Ishikawa (cell line): ENCODE results near the gene DHCR7.

Source experiments
- CEBPB ChIP-seq: IDR thresholded peaks from 2 replicates; pipeline ENCODE4 v1.6.1; 2012
- CREB1 ChIP-seq: IDR thresholded peaks from 2 replicates; pipeline ENCODE4 v1.6.1; 2012; ENCODE audit warnings: low read depth
- EGR1 ChIP-seq: IDR thresholded peaks from 2 replicates; pipeline ENCODE4 v1.6.1; 2012
- EP300 ChIP-seq: IDR thresholded peaks from 2 replicates; pipeline ENCODE4 v1.6.1; 2012; ENCODE audit warnings: borderline replicate concordance
- FOXM1 ChIP-seq: IDR thresholded peaks from 2 replicates; pipeline ENCODE4 v1.6.1; 2012; ENCODE audit warnings: low read depth, borderline replicate concordance
- MAX ChIP-seq: IDR thresholded peaks from 2 replicates; pipeline ENCODE4 v1.6.1; 2012
- NFIC ChIP-seq: IDR thresholded peaks from 2 replicates; pipeline ENCODE4 v1.6.1; 2012
- RAD21 ChIP-seq: IDR thresholded peaks from 2 replicates; pipeline ENCODE4 v1.6.1; 2012; ENCODE audit warnings: low read depth
- REST ChIP-seq: IDR thresholded peaks from 2 replicates; pipeline ENCODE4 v1.6.1; 2012; ENCODE audit warnings: low read depth, mild to moderate bottlenecking
- TAF1 ChIP-seq: IDR thresholded peaks from 2 replicates; pipeline ENCODE4 v1.6.1; 2012; ENCODE audit warnings: low read depth, mild to moderate bottlenecking
- TCF12 ChIP-seq: IDR thresholded peaks from 2 replicates; pipeline ENCODE4 v1.6.1; 2012; ENCODE audit warnings: low read depth
- TEAD4 ChIP-seq: IDR thresholded peaks from 2 replicates; pipeline ENCODE4 v1.6.1; 2012
- YY1 ChIP-seq: IDR thresholded peaks from 2 replicates; pipeline ENCODE4 v1.6.1; 2012; ENCODE audit warnings: low read depth
- ZBTB7A ChIP-seq: IDR thresholded peaks from 2 replicates; pipeline ENCODE4 v1.6.1; 2012; ENCODE audit warnings: low read depth
- TF ChIP-seq, protein P1 (sequence below): IDR thresholded peaks from 2 replicates; pipeline ENCODE4 v1.6.1; 2012

Gene DHCR7

DNA sequence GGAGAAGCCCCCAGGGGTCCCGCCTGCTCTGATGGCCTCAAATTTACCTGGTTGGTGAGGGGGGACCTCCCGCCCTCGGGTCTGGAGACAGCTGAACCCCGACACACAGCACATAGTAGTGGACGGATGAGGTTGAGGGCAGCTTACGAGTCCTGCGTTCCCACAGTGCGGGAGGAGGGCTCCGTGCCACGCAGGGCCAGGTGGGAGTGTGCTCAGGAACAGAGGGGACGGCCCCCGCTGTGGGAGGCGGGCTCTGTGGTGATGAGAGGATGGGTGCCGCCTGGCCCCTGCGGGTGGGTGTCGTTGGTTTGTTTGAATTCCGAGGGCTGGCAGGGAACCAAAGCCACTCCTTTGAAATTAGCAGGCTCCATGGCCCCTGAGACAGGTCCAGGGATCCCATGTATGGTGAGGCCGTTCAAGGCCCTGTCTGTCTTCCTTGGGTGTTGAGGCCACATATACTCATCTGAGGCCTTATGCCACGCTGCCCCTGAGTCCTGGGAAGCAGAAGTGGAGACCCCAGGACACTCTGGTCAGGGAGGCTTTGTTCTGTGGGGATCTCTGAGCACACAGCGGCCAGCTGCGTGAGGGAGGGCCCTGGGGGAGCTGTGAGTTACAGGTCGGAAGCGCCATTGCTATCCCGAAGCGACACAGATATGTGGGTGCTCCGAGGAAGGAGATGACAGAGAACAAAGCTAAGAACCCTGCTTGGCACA lies 26.7 kb upstream of the DHCR7 start:
- no peak for TF ChIP-seq EGR1

- TF ChIP-seq NFIC (no peak), FOXM1 (no peak), EGR1 (no peak), ZBTB7A (no peak)
Measured at GRCh38 chr11:71474141-71474770, 26.1 kb upstream of the DHCR7 start.

GRCh38 chr11:71473793-71474080 lies 25.5 kb upstream of the DHCR7 start:
- TF ChIP-seq REST (no peak), TEAD4 (no peak), TCF12 (no peak), CREB1 (no peak)

DNA sequence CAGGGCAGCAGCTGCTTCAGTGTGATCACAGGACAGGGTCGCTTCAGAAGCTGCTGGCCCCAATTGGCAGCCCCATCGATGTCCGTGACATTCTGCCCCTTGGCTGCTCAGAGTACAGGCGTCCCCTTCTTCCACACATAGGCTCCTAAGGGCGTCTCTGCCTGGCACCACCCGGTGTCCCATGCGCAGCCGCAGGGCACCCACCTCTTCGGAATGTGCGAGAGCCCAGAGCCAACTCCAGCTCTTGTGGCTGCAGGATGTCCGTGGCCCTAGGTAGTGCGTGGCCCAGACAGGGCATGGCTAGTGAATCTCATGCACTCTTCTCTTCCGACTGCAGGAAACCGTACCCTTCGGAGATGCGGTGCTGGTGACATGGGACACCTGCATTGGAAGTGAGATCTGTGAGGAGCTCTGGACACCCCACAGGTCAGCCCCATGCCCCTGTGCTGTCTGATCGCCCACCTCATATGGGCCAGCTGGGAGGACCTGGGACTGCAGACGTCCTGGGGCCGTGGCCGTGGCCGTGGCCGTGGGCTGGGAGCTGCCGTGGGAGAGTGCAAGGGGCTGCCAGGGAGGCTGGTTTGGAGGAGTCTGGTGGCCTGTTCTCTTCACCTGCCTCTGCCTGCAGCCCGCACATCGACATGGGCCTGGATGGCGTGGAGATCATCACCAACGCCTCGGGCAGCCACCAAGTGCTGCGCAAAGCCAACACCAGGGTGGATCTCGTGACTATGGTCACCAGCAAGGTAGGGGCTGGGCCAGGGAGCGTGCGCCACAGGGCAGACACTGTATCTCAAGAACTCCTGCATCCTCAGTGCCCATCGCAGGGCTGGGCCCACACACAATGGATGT lies 25.0 kb upstream of the DHCR7 start:
- TF ChIP-seq EP300 (no peak), MAX (no peak), RAD21 (no peak), FOXM1 (no peak), TAF1 (no peak), YY1 (no peak), CREB1 (no peak), TCF12 (no peak), NFIC (no peak), ZBTB7A (no peak), CEBPB (no peak), REST (no peak), TEAD4 (no peak), EGR1 (no peak)
- TF ChIP-seq, protein P1, sequence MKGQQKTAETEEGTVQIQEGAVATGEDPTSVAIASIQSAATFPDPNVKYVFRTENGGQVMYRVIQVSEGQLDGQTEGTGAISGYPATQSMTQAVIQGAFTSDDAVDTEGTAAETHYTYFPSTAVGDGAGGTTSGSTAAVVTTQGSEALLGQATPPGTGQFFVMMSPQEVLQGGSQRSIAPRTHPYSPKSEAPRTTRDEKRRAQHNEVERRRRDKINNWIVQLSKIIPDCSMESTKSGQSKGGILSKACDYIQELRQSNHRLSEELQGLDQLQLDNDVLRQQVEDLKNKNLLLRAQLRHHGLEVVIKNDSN, result no peak

DNA sequence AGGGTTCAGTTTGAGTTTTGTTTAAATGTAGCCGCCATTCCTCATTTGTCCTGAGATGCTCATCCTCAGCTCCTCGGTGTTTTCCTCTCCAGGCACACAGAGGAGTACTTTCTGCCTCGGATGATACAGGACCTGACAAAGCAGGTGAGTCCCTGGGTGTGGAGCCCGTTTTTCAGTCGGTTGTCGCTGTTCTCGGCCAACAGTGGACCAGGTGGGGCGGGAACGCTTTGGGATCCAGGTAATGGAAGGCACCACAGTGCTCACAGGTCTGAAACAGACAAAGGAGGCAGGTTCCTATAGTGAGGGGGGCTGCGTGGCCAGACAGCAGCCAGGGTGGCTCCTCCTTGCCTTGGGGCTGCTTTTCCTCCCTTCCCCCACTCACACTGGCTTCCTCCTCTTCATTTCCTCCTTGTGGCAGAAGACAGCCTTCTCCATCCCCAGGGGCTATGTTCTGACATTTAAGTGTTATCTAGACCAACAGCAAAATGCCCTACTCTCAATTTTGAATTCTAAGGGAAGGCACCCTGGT lies 24.2 kb upstream of the DHCR7 start:
- TF ChIP-seq NFIC (no peak), FOXM1 (no peak), TAF1 (no peak), REST (no peak), CREB1 (no peak), TCF12 (no peak), EGR1 (no peak), EP300 (no peak)
- TF ChIP-seq, protein P1, result no peak
